ENCODE results near the gene WFDC5.
A peak's percentile ranks its signal among the peaks of the same experiment; 100 is the strongest.

Gene WFDC5

GRCh38 chr20:45087097-45087790, 27.7 kb downstream of the WFDC5 start:
- no peak overlapping the region for H3K27ac ChIP-seq
- TF ChIP-seq CTCF (conservative IDR thresholded peaks at IDR 0.05): no peak
- no peak for TF ChIP-seq ZFX (IDR thresholded peaks at IDR 0.05)

DNA sequence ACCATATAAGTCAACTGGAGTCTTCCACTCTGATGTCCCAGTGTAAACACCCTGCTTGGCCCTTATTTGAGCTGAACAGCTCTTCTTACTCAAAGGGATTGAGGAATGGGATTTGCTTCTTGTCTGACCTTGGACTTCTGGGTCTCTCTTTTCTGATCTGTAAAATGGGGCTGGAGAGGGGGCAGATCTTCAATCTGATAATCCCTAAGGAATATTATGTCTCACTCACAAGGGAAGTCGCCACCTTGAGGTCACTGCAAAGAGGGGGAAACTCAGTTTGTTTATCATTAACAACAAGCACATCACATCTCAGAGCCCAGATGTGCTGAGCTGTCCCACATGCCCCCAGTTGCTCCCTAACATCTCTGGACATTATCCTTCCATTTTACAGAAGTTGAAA, 29.1 kb downstream of the WFDC5 start:
- TF ChIP-seq CTCF (conservative IDR thresholded peaks at IDR 0.05) (peak; percentile 8; the same call in 1 of the 2 replicates), ZFX (IDR thresholded peaks at IDR 0.05) (no peak)
- no peak overlapping the region for H3K27ac ChIP-seq

GRCh38 chr20:45085289-45085688, 29.7 kb downstream of the WFDC5 start:
- TF ChIP-seq CTCF (conservative IDR thresholded peaks at IDR 0.05) (no peak), ZFX (IDR thresholded peaks at IDR 0.05) (no peak)
- no peak overlapping the region for H3K27ac ChIP-seq

GRCh38 chr20:45083127-45083526, 31.8 kb downstream of the WFDC5 start:
- H3K27ac ChIP-seq: no peak overlapping the region
- no peak for TF ChIP-seq CTCF (conservative IDR thresholded peaks at IDR 0.05)
- TF ChIP-seq ZFX (IDR thresholded peaks at IDR 0.05): no peak

DNA sequence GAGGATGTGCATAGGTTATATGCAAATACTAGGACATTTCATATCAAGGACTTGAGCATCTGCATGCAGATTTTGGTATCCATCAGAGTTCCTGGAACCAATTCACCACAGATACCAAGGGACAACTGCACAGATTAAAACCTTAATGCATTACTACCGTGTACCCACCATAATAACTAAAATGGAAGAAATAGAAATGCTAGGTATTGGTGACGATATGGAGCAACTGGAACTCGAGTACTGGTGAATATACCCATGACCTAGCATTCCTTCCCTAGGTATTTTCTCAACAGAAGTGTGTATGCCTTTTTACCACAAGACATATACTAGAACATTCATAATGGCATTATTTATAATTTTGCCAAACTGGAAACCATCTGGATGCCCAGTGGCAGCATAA, 32.5 kb downstream of the WFDC5 start:
- TF ChIP-seq ZFX (IDR thresholded peaks at IDR 0.05) (no peak), CTCF (conservative IDR thresholded peaks at IDR 0.05) (no peak)
- H3K27ac ChIP-seq: no peak overlapping the region

GRCh38 chr20:45080867-45081624, 33.9 kb downstream of the WFDC5 start:
- no peak overlapping the region for H3K27ac ChIP-seq
- TF ChIP-seq CTCF (conservative IDR thresholded peaks at IDR 0.05): peak; percentile 62
- no peak for TF ChIP-seq ZFX (IDR thresholded peaks at IDR 0.05)

- TF ChIP-seq CTCF (conservative IDR thresholded peaks at IDR 0.05) (no peak), ZFX (IDR thresholded peaks at IDR 0.05) (no peak)
- peak overlapping the region; percentile 17; the same call in 1 of the 2 replicates for H3K27ac ChIP-seq
Observed at GRCh38 chr20:45077559-45077958, 37.4 kb downstream of the WFDC5 start.

Data from C4-2B (cell line).